ENCODE measurements around the gene PRAMEF2. TPM values are rescaled to one million over a fixed set of nuclear protein-coding genes. Genes with fewer than 3 reads are reported as not detected.
"Not testable (repeated sequence)": the region's sequence is repeated elsewhere in the genome, so short reads cannot be mapped to it uniquely, and the experiment has no call there.

Gene PRAMEF2
- total RNA-seq, 1 donor from 2014 or later: not detected

DNA sequence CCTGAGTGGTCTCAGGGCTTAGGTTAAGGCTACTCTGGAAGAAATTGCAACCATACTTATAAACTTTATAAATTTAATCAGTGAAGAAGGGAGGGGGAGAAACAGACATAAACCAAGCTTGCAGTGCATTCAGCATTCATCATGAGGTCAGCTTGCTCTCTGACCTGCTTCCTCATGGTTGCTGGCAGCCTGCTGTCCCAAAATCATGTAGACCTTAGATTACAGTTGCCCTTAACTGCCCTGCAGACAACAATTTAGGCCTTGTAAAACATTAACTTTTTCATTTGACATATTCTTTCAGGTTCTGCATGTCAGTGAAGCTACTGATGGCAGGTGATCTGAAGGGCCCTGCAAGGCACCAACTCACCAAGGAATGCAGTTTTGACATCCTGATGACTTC lies 42.3 kb downstream of the PRAMEF2 start:
- H3K27ac Mint-ChIP-seq; H3K27me3 Mint-ChIP-seq (ENCODE audit: insufficient read depth); H3K4me3 Mint-ChIP-seq; H3K36me3 Mint-ChIP-seq (ENCODE audit: low read depth); DNase-seq (ENCODE audit: low spot score); H3K9me3 Mint-ChIP-seq; H3K4me1 Mint-ChIP-seq (ENCODE audit: low read depth); intact Hi-C loops (cut with micrococcal nuclease): not testable (repeated sequence)

DNA sequence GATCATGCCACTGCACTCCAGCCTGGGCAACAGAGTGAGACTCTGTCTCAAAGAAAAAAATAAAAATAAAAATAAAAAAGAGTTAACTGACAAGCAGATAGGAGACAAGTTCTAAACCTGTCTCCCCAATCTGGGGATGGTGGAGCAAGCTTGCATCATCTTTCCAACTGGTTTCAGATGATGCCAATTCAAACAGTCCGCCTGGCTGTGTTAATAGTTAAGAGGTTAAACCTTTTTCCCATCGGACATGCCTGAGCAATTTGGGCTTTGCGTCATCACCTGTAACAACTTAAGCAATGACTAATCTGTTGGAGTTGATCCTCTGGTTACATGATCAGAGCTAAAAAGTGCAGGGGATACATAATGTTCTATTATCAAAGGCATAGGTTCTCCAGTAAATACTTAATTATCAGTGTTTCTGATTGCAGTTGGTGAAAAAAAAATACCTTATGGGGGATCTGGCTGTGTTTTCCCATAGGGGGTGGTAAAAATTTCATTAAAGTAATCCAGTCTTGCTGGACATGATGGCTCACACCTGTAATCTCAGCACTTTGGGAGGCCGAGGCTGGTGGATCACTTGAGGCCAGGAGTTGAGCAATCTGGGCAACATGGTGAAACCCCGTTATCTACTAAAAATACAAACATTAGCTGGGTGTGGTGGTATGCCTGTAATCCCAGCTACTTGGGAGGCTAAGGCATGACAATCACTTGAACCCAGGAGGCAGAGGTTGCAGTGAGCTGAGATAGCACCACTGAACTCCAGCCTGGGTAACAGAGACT lies 47.1 kb downstream of the PRAMEF2 start:
- H3K27ac Mint-ChIP-seq; intact Hi-C loops (cut with micrococcal nuclease); H3K4me1 Mint-ChIP-seq (ENCODE audit: low read depth); DNase-seq (ENCODE audit: low spot score); H3K9me3 Mint-ChIP-seq; H3K27me3 Mint-ChIP-seq (ENCODE audit: insufficient read depth); H3K4me3 Mint-ChIP-seq; H3K36me3 Mint-ChIP-seq (ENCODE audit: low read depth): not testable (repeated sequence)

Other genes starting within 250 kb of the PRAMEF2 start
- gene DHRS3, start 238.9 kb upstream of the PRAMEF2 start, total RNA-seq: 109 and 111 TPM in 2 replicates
- not detected in 2 replicates for gene AADACL4, start 213.0 kb upstream of the PRAMEF2 start, total RNA-seq
- not detected in 2 replicates for gene AADACL3, start 141.0 kb upstream of the PRAMEF2 start, total RNA-seq
- gene CFAP107, start 110.9 kb upstream of the PRAMEF2 start, total RNA-seq: not detected in 2 replicates
- gene PRAMEF12, start 83.3 kb upstream of the PRAMEF2 start, total RNA-seq: not detected in 2 replicates
- not detected in 2 replicates for gene PRAMEF1, start 65.7 kb upstream of the PRAMEF2 start, total RNA-seq
- gene PRAMEF11, start 25.7 kb upstream of the PRAMEF2 start, total RNA-seq: not detected in 2 replicates
- not detected in 2 replicates for gene HNRNPCL1, start 8.4 kb upstream of the PRAMEF2 start, total RNA-seq
- gene PRAMEF4, start 29.1 kb downstream of the PRAMEF2 start, total RNA-seq: not detected in 2 replicates
- gene PRAMEF10, start 41.2 kb downstream of the PRAMEF2 start, total RNA-seq: not detected in 2 replicates
- gene PRAMEF7, start 59.5 kb downstream of the PRAMEF2 start, total RNA-seq: not detected in 2 replicates
- gene PRAMEF6, start 90.5 kb downstream of the PRAMEF2 start, total RNA-seq: not detected in 2 replicates
- gene PRAMEF27, start 199.5 kb downstream of the PRAMEF2 start, total RNA-seq: not detected in 2 replicates
- not detected in 2 replicates for gene HNRNPCL3, start 203.7 kb downstream of the PRAMEF2 start, total RNA-seq
- not detected in 2 replicates for gene PRAMEF25, start 213.7 kb downstream of the PRAMEF2 start, total RNA-seq

All from activated T-helper 1 cell treated with anti-CD3 and anti-CD28 coated beads, Interleukin-12 subunit alpha, Interleukin-12 subunit beta, Interleukin-2, Interleukin-4 antibody, amounts not matched to agents 30 ng/mL and 10 ng/mL and 1 ng/mL, durations not matched to agents 14 hours and 24 hours and 36 hours (primary cell).